Stimulated activated CD8-positive, alpha-beta memory T cell treated with anti-CD3 and anti-CD28 coated beads, Interleukin-12 subunit alpha, Interleukin-12 subunit beta, amount 100 ng/mL, for 1 hour (primary cell): ENCODE data around the gene FXN.
"Not testable (repeated sequence)": the region's sequence is repeated elsewhere in the genome, so short reads cannot be mapped to it uniquely, and the experiment has no call there.

ENCODE experiments used
- DNase-seq: peaks from one replicate; pipeline ENCODE4 v3.0.0-alpha.2; 2020; ENCODE audit warnings: low read depth

FXN gene

GRCh38 chr9:69104830-69105527, 69.4 kb downstream of the FXN start:
- DNase-seq: no peak

- no peak for DNase-seq
Observed at GRCh38 chr9:69107771-69108170, 72.2 kb downstream of the FXN start.

GRCh38 chr9:69108706-69109105, 73.2 kb downstream of the FXN start:
- not testable (repeated sequence) for DNase-seq

GRCh38 chr9:69109152-69109551, 73.6 kb downstream of the FXN start:
- no peak for DNase-seq

- DNase-seq: not testable (repeated sequence)
Observed at GRCh38 chr9:69112646-69113045, 77.1 kb downstream of the FXN start.

- no peak for DNase-seq
Observed at GRCh38 chr9:69115621-69116020, 80.1 kb downstream of the FXN start.

GRCh38 chr9:69118656-69119055, 83.1 kb downstream of the FXN start:
- no peak for DNase-seq

- no peak for DNase-seq
Observed at GRCh38 chr9:69120380-69121154, 85.0 kb downstream of the FXN start.

GRCh38 chr9:69121155-69122081, 85.9 kb downstream of the FXN start:
- DNase-seq: no peak

GRCh38 chr9:69122082-69122548, 86.6 kb downstream of the FXN start:
- no peak for DNase-seq

GRCh38 chr9:69122549-69123141, 87.1 kb downstream of the FXN start:
- no peak for DNase-seq

GRCh38 chr9:69130456-69131441, 95.2 kb downstream of the FXN start:
- no peak for DNase-seq

- no peak for DNase-seq
Observed at GRCh38 chr9:69131682-69132081, 96.1 kb downstream of the FXN start.

GRCh38 chr9:69132361-69132760, 96.8 kb downstream of the FXN start:
- no peak for DNase-seq

GRCh38 chr9:69134412-69134811, 98.9 kb downstream of the FXN start:
- DNase-seq: no peak

- DNase-seq: no peak
Observed at GRCh38 chr9:69136185-69136584, 100.6 kb downstream of the FXN start.

GRCh38 chr9:69136779-69137178, 101.2 kb downstream of the FXN start:
- DNase-seq: no peak

GRCh38 chr9:69137311-69137710, 101.8 kb downstream of the FXN start:
- no peak for DNase-seq

- no peak for DNase-seq
Observed at GRCh38 chr9:69139596-69139995, 104.0 kb downstream of the FXN start.

- no peak for DNase-seq
Observed at GRCh38 chr9:69140123-69140735, 104.7 kb downstream of the FXN start.
